ENCODE measurements around the gene METTL25. TPM values are rescaled to one million over a fixed set of nuclear protein-coding genes. Genes with fewer than 3 reads are reported as not detected.

METTL25 gene
- total RNA-seq, 2 donors from 2014 or later: 9.5 to 10.6 TPM

GRCh38 chr12:82468563-82468962 is 110.2 kb downstream of the METTL25 start:
- Mint-ChIP-seq H3K27me3 (ENCODE audit: insufficient read depth) (no peaks in the 10 kb centered on the region), H3K4me1 (no peaks in the 10 kb centered on the region), H3K9me3 (no peaks in the 10 kb centered on the region), H3K36me3 (ENCODE audit: low read depth) (peaks cover 9% of the 10 kb centered on the region), H3K27ac (no peak overlapping the region), H3K4me3 (no peak overlapping the region)
- Histone ChIP-seq H3K4me1 (ENCODE audit: control insufficient read depth, insufficient read depth, low read length) (no peaks in the 10 kb centered on the region), H3K4me3 (ENCODE audit: low read length) (no peak overlapping the region), H3K27ac (ENCODE audit: low read depth, low read length) (no peak overlapping the region), H3K27me3 (ENCODE audit: control insufficient read depth, insufficient read depth, low read length, poor library complexity, severe bottlenecking) (no peaks in the 10 kb centered on the region), H3K36me3 (ENCODE audit: control insufficient read depth, insufficient read depth, low read length) (no peaks in the 10 kb centered on the region), H3K9me3 (ENCODE audit: control insufficient read depth, low read length) (no peaks in the 10 kb centered on the region), H3K9ac (ENCODE audit: extremely low read depth, low read length, poor library complexity, severe bottlenecking) (no peak overlapping the region)
- TF ChIP-seq, protein P1, sequence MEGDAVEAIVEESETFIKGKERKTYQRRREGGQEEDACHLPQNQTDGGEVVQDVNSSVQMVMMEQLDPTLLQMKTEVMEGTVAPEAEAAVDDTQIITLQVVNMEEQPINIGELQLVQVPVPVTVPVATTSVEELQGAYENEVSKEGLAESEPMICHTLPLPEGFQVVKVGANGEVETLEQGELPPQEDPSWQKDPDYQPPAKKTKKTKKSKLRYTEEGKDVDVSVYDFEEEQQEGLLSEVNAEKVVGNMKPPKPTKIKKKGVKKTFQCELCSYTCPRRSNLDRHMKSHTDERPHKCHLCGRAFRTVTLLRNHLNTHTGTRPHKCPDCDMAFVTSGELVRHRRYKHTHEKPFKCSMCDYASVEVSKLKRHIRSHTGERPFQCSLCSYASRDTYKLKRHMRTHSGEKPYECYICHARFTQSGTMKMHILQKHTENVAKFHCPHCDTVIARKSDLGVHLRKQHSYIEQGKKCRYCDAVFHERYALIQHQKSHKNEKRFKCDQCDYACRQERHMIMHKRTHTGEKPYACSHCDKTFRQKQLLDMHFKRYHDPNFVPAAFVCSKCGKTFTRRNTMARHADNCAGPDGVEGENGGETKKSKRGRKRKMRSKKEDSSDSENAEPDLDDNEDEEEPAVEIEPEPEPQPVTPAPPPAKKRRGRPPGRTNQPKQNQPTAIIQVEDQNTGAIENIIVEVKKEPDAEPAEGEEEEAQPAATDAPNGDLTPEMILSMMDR (conservative IDR thresholded peaks at IDR 0.05): no peak
- DNase-seq: no peak
- 94 to 95% methylated on average over 2 to 4 of the region's 4 CpGs for WGBS, 2 experiments (ENCODE audit: insufficient coverage in 1 of 2, insufficient read length in 1 of 2)

GRCh38 chr12:82470906-82471512 is 112.7 kb downstream of the METTL25 start:
- Mint-ChIP-seq H3K36me3 (ENCODE audit: low read depth) (peaks cover 9% of the 10 kb centered on the region), H3K4me3 (no peak overlapping the region), H3K9me3 (no peaks in the 10 kb centered on the region), H3K27ac (no peak overlapping the region), H3K4me1 (no peaks in the 10 kb centered on the region), H3K27me3 (ENCODE audit: insufficient read depth) (no peaks in the 10 kb centered on the region)
- Histone ChIP-seq H3K4me1 (ENCODE audit: control insufficient read depth, insufficient read depth, low read length) (no peaks in the 10 kb centered on the region), H3K4me3 (ENCODE audit: low read length) (no peak overlapping the region), H3K9ac (ENCODE audit: extremely low read depth, low read length, poor library complexity, severe bottlenecking) (no peak overlapping the region), H3K27ac (ENCODE audit: low read depth, low read length) (no peak overlapping the region), H3K9me3 (ENCODE audit: control insufficient read depth, low read length) (no peaks in the 10 kb centered on the region), H3K27me3 (ENCODE audit: control insufficient read depth, insufficient read depth, low read length, poor library complexity, severe bottlenecking) (no peaks in the 10 kb centered on the region), H3K36me3 (ENCODE audit: control insufficient read depth, insufficient read depth, low read length) (no peaks in the 10 kb centered on the region)
- DNase-seq: peak; percentile 52
- TF ChIP-seq, protein P1 (conservative IDR thresholded peaks at IDR 0.05): peak; percentile 45

DNA sequence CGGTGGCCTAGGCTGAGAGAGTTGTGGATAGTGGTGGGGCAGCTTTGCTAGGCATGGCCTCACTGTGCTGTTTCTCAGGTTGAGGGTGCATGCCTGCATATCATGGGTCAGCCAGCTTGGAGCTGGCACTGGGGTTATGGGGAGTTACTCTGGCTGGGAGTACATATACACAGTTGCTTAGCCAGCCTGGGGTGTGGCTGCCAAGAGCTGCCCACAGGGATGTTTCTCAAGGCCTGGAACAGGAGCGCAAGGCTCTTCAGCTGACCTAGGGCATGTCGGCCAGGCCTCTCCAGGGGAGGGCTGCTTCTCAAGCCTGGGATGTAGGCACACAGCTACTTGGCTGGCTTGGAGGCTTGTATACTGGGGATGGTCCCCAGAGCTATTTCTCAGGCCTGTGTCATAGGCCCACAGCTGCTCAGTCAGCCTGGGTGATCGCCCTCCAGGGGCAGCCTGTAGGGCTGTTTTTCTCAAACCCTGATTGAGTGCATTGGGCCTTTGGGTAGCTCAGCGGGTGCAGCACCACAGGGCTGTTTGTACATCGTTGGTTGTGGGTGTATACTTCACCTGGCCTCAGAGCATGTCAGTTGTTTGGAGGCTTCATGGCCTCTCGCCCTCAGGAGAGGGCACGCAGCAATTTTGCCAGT is 114.9 kb downstream of the METTL25 start:
- peaks cover 9% of the 10 kb centered on the region for H3K36me3 Mint-ChIP-seq (ENCODE audit: low read depth)
- Histone ChIP-seq H3K27ac (ENCODE audit: low read depth, low read length) (no peak overlapping the region), H3K27me3 (ENCODE audit: control insufficient read depth, insufficient read depth, low read length, poor library complexity, severe bottlenecking) (no peaks in the 10 kb centered on the region), H3K4me3 (ENCODE audit: low read length) (no peak overlapping the region), H3K4me1 (ENCODE audit: control insufficient read depth, insufficient read depth, low read length) (no peaks in the 10 kb centered on the region), H3K9ac (ENCODE audit: extremely low read depth, low read length, poor library complexity, severe bottlenecking) (no peak overlapping the region), H3K9me3 (ENCODE audit: control insufficient read depth, low read length) (no peaks in the 10 kb centered on the region), H3K36me3 (ENCODE audit: control insufficient read depth, insufficient read depth, low read length) (no peaks in the 10 kb centered on the region)
- no peaks in the 10 kb centered on the region for H3K9me3 Mint-ChIP-seq
- no peak overlapping the region for H3K27ac Mint-ChIP-seq
- 86 to 92% methylated on average over 4 to 8 of the region's 8 CpGs for WGBS, 2 experiments (ENCODE audit: insufficient coverage in 1 of 2, insufficient read length in 1 of 2)
- H3K4me3 Mint-ChIP-seq: no peak overlapping the region
- peak; percentile 54 for DNase-seq
- no peaks in the 10 kb centered on the region for H3K4me1 Mint-ChIP-seq
- no peaks in the 10 kb centered on the region for H3K27me3 Mint-ChIP-seq (ENCODE audit: insufficient read depth)
- TF ChIP-seq, protein P1 (conservative IDR thresholded peaks at IDR 0.05): no peak

Data from endodermal cell (in vitro differentiated cells).